K562 (cell line): ENCODE results near the gene MYO9A. TPM values are rescaled to one million over a fixed set of nuclear protein-coding genes. Genes with fewer than 3 reads are reported as not detected.

Source experiments
- ATAC-seq: fragments of 200-7000 bp; cut with Tn5 transposase; 3 replicates; pipeline ENCODE4 v1.9.1; 2020; ENCODE audit warnings: moderate library complexity
- BruUV-seq: library from RNA; stranded (reverse); fragments of 400-500 nt; replicated peaks from 2 replicates; lab custom pipeline; 2021; lab: Mats Ljungman, UMichigan
- CTCF ChIA-PET: fragments of 300-600 bp; formaldehyde crosslinking; extraction: SDS; loops from one replicate; lab custom pipeline; 2021; ENCODE audit warnings: low intra/inter-chr PET ratio; lab: Yijun Ruan, JAX
- POLR2A ChIA-PET: fragments of 300-600, 350-650 bp; sonication (Branson Sonifier 250); formaldehyde crosslinking; extraction: SDS; loops from one replicate; lab custom pipeline; 2021; ENCODE audit warnings: antibody characterized with exemption, inconsistent platforms; lab: Yijun Ruan, JAX
- DNase-seq, 4 experiments: peaks; one replicate each; pipeline versions ENCODE4 v3.0.0 to v3.0.0-alpha.2; 2011 to 2018; ENCODE audit warnings: low spot score in 3 of 4, mixed read lengths in 3 of 4; ENCODE audit errors: extremely low read depth in 1 of 4
- FAIRE-seq: peaks from 2 replicates; lab custom pipeline; 2011; peaks lifted over from hg19 to GRCh38; lab: Jason Lieb, UNC
- H2AFZ ChIP-seq: 2 replicates; pipeline ENCODE4 v1.6.0; 2011; ENCODE audit warnings: low read depth, low read length, control low read depth, inconsistent platforms
- H3K27ac ChIP-seq: fragments of 200-600 bp; 3 replicates; pipeline ENCODE4 v1.8.0; 2011; ENCODE audit warnings: low read depth, mild to moderate bottlenecking, control low read depth, inconsistent platforms, low read length, moderate library complexity, mixed read lengths; ENCODE audit errors: extremely low read depth
- H3K27me3 ChIP-seq, 2 experiments: fragments of 300-600 bp in 1 of 2; 2 replicates in 1 of 2; 3 replicates in 1 of 2; pipeline versions ENCODE4 v1.6.0 to v1.8.0; 2011; ENCODE audit warnings: inconsistent platforms in 2 of 2, low read length in 2 of 2, mild to moderate bottlenecking in 1 of 2, mixed read lengths in 1 of 2, moderate library complexity in 1 of 2; ENCODE audit not compliant: control insufficient read depth in 2 of 2, insufficient read depth in 2 of 2
- H3K36me3 ChIP-seq: fragments of 300-600 bp; 3 replicates; pipeline ENCODE4 v1.8.0; 2011; ENCODE audit warnings: mild to moderate bottlenecking, low read length, inconsistent platforms; ENCODE audit not compliant: control insufficient read depth, insufficient read depth
- H3K4me1 ChIP-seq, 2 experiments: fragments of 200-600 bp in 1 of 2; replicated peaks in 1 of 2; 2 replicates in 1 of 2; 3 replicates in 1 of 2; pipeline versions ENCODE4 v1.5.1 to v1.8.0; 2011; ENCODE audit warnings: inconsistent platforms in 2 of 2, low read length in 2 of 2, mild to moderate bottlenecking in 1 of 2, mixed read lengths in 1 of 2, moderate library complexity in 1 of 2; ENCODE audit not compliant: control insufficient read depth in 2 of 2, insufficient read depth in 2 of 2
- H3K4me2 ChIP-seq: 2 replicates; pipeline ENCODE4 v1.6.1; 2011; ENCODE audit warnings: low read length, control low read depth, inconsistent platforms, mixed read lengths; ENCODE audit not compliant: insufficient read depth
- H3K4me3 ChIP-seq: fragments of 200-600 bp; sonication (generic), shearing (Covaris generic); 2 replicates; pipeline ENCODE4 v1.5.1; 2016; ENCODE audit warnings: control low read depth, inconsistent platforms
- H3K79me2 ChIP-seq: fragments of 200-600 bp; 3 replicates; pipeline ENCODE4 v1.8.0; 2011; ENCODE audit warnings: low read length, inconsistent platforms; ENCODE audit not compliant: control insufficient read depth, insufficient read depth
- H3K9ac ChIP-seq, 2 experiments: 2 replicates each; pipeline versions ENCODE4 v1.6.0 to v1.6.1; 2011; ENCODE audit warnings: low read depth in 2 of 2, low read length in 2 of 2, control low read depth in 1 of 2, inconsistent platforms in 1 of 2, mild to moderate bottlenecking in 1 of 2, mixed read lengths in 1 of 2; ENCODE audit not compliant: insufficient read depth in 1 of 2
- H3K9me1 ChIP-seq: one replicate; pipeline ENCODE4 v1.6.0; 2011; ENCODE audit warnings: inconsistent platforms, mild to moderate bottlenecking, low read length, moderate library complexity; ENCODE audit not compliant: control insufficient read depth, insufficient read depth
- H3K9me3 ChIP-seq: replicated peaks from 2 replicates; pipeline ENCODE4 v1.5.1; 2011; ENCODE audit warnings: low read depth, low read length, inconsistent platforms; ENCODE audit not compliant: control insufficient read depth, insufficient read depth
- H4K20me1 ChIP-seq: replicated peaks from 2 replicates; pipeline ENCODE4 v1.6.1; 2011; ENCODE audit warnings: low read length, inconsistent platforms, mixed read lengths; ENCODE audit not compliant: control insufficient read depth, insufficient read depth
- KAT2B ChIP-seq: IDR thresholded peaks from one replicate; pipeline ENCODE4 v1.6.1; 2012; ENCODE audit warnings: low read depth, mild to moderate bottlenecking, control low read depth, inconsistent platforms, low read length, moderate library complexity
- PHF8 ChIP-seq: fragments of 200-600 bp; sonication (generic); IDR thresholded peaks from 2 replicates; pipeline ENCODE4 v1.6.1; 2012; ENCODE audit warnings: mixed run types, mild to moderate bottlenecking, inconsistent platforms, low read length, moderate library complexity, borderline replicate concordance
- POLR2A ChIP-seq: fragments of 450-650 bp; conservative IDR thresholded peaks from 2 replicates; pipeline ENCODE4 v1.6.1; 2016
- U2AF2 ChIP-seq: fragments of 200-400 bp; formaldehyde crosslinking; optimal IDR thresholded peaks from 2 replicates; pipeline ENCODE3; 2017; ENCODE audit warnings: low read depth, mild to moderate bottlenecking, low read length
- ZNF24 ChIP-seq: fragments of 450-650 bp; IDR thresholded peaks from 2 replicates; pipeline ENCODE4 v1.6.1; 2016
- ZNF274 ChIP-seq: IDR thresholded peaks from 2 replicates; pipeline ENCODE4 v1.6.1; 2011; ENCODE audit warnings: low read depth, mild to moderate bottlenecking, low read length, moderate library complexity, borderline replicate concordance
- WGBS: fragments of 100-300 bp; shearing (Covaris generic); methylation state at CpG from one replicate; pipeline ENCODE4 v1.1.6; 2016; ENCODE audit warnings: low coverage, mixed read lengths; ENCODE audit not compliant: insufficient coverage; ENCODE audit errors: missing lambda C conversion rate; 5-methylcytosine and 5-hydroxymethylcytosine counted together
- in situ Hi-C: fragments of 300-500 bp; cut with MboI; formaldehyde crosslinking; loops from 4 replicates; pipeline ENCODE4 v1.15.0; 2018; ENCODE audit warnings: inconsistent platforms, mixed read lengths
- intact Hi-C: fragments of 100-400 bp; cut with micrococcal nuclease; formaldehyde crosslinking; loops from 2 replicates; pipeline ENCODE4 v1.14.2; 2022
- polyA plus RNA-seq, 8 experiments: library from polyadenylated mRNA; depleted of rRNA in 4 of 8; stranded (reverse) in 5 of 8; unstranded in 3 of 8; fragments of >200 nt; fragmentation: Nextera tagmentation in 2 of 8; fragmentation: Illumina TruSeq in 1 of 8; extraction: Ambion mirVana in 2 of 8; extraction: Trizol in 1 of 8; gene quantifications; 2 replicates each; pipeline versions ENCODE4 v1.2.1 to v1.2.3, GENCODE V29; 2011 to 2014; ENCODE audit warnings: inconsistent platforms in 1 of 8, missing spikeins in 1 of 8
- total RNA-seq, 7 experiments: library from RNA; depleted of rRNA in 6 of 7; stranded (reverse); fragments of >200 nt in 6 of 7; fragmentation: Illumina TruSeq in 2 of 7; extraction: Trizol in 2 of 7; gene quantifications; 2 replicates each; pipeline versions ENCODE4 v1.2.1 to v1.2.3, GENCODE V29; 2011 to 2021; ENCODE audit warnings: low replicate concordance in 1 of 7
- TF ChIP-seq, protein P1 (sequence below): fragments of 250-450 bp; sonication (Bioruptor Pico); IDR thresholded peaks from 2 replicates; pipeline ENCODE4 v1.8.0; 2022; ENCODE audit warnings: inconsistent platforms
- TF ChIP-seq, protein P2 (sequence below), 2 experiments: fragments of 450-650 bp in 1 of 2; sonication (generic) in 1 of 2; formaldehyde crosslinking in 1 of 2; IDR thresholded peaks; 2 replicates each; pipeline versions ENCODE4 v1.7.1 to v1.9.0; 2016 to 2022; ENCODE audit warnings: inconsistent platforms in 1 of 2, mild to moderate bottlenecking in 1 of 2, missing genetic modification reagents in 1 of 2

Gene MYO9A
- total and polyA plus RNA-seq, 9 of the 15 experiments (the other 6 are each of a cell fraction or from before 2014, with no cell fraction given), result 1.9 to 15.4 (median 5.8) TPM

DNA sequence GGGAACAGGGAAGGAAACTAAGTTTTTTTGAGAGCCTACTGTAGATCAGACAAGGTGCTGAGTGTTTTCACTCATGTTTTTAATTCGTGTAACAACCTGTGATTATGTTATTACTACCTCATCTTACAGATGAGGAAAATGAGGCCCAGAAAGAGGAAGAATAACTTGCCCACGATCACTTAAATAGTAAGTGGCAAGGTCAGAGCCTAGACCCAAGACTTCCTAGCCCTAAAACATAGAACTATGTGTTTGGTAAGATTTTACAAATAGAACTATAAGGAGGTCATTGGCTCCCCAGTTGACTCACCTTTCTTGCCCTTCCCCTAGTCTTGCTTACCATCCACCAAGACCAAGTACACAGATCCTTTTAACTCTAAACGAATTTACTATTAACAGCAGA, 14.0 kb upstream of the MYO9A start (continued):
- TF ChIP-seq, protein P1, sequence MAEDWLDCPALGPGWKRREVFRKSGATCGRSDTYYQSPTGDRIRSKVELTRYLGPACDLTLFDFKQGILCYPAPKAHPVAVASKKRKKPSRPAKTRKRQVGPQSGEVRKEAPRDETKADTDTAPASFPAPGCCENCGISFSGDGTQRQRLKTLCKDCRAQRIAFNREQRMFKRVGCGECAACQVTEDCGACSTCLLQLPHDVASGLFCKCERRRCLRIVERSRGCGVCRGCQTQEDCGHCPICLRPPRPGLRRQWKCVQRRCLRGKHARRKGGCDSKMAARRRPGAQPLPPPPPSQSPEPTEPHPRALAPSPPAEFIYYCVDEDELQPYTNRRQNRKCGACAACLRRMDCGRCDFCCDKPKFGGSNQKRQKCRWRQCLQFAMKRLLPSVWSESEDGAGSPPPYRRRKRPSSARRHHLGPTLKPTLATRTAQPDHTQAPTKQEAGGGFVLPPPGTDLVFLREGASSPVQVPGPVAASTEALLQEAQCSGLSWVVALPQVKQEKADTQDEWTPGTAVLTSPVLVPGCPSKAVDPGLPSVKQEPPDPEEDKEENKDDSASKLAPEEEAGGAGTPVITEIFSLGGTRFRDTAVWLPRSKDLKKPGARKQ, result no peak
- TF ChIP-seq U2AF2, result no peak
- no peak for TF ChIP-seq KAT2B
- TF ChIP-seq POLR2A, result no peak
- no peak for TF ChIP-seq ZNF274
- TF ChIP-seq ZNF24, result no peak

DNA sequence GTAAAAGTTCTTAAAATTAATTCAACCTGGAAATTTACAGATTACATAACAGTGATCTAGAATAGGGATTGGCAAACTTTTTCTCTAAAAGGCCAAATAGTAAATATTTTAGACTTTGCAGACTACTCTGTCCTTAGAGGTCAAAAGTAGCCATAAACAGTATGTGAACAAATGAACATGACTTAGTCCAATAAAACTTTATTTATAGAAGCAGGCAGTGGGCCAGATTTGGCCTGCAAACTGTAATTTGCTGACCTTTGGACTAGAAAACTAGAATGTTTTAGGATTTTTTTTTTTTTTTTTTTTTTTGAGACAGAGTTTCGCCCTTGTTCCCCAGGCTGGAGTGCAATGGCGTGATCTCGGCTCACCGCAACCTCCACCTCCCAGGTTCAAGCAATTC, 12.3 kb upstream of the MYO9A start:
- CTCF ChIA-PET, result no interaction called here
- Histone ChIP-seq H3K9ac (no peak overlapping the region), H3K4me1 (no peaks in the 10 kb centered on the region), H2AFZ (no peak overlapping the region), H3K27ac (no peak overlapping the region), H3K9me1 (no peaks in the 10 kb centered on the region), H3K4me2 (no peak overlapping the region), H3K79me2 (no peaks in the 10 kb centered on the region), H3K9me3 (no peaks in the 10 kb centered on the region), H4K20me1 (no peaks in the 10 kb centered on the region), H3K4me3 (no peak overlapping the region), H3K27me3 (peaks cover 4 to 5% of the 10 kb centered on the region in 2 experiments; a peak in 1 of 5 replicates), H3K36me3 (no peaks in the 10 kb centered on the region)
- FAIRE-seq (no peak), DNase-seq (no peak), ATAC-seq (no peak)
- POLR2A ChIA-PET, result interaction anchor here (0.6 to 1.1 kb wide), 3 partner anchors 11 to 153 kb away, joined by 3 read pairs; no protein-coding TSS in a partner anchor
- intact Hi-C loops, result no loop called here
- no TSS peak for BruUV-seq
- in situ Hi-C loops, result no loop called here
- TF ChIP-seq, protein P2, sequence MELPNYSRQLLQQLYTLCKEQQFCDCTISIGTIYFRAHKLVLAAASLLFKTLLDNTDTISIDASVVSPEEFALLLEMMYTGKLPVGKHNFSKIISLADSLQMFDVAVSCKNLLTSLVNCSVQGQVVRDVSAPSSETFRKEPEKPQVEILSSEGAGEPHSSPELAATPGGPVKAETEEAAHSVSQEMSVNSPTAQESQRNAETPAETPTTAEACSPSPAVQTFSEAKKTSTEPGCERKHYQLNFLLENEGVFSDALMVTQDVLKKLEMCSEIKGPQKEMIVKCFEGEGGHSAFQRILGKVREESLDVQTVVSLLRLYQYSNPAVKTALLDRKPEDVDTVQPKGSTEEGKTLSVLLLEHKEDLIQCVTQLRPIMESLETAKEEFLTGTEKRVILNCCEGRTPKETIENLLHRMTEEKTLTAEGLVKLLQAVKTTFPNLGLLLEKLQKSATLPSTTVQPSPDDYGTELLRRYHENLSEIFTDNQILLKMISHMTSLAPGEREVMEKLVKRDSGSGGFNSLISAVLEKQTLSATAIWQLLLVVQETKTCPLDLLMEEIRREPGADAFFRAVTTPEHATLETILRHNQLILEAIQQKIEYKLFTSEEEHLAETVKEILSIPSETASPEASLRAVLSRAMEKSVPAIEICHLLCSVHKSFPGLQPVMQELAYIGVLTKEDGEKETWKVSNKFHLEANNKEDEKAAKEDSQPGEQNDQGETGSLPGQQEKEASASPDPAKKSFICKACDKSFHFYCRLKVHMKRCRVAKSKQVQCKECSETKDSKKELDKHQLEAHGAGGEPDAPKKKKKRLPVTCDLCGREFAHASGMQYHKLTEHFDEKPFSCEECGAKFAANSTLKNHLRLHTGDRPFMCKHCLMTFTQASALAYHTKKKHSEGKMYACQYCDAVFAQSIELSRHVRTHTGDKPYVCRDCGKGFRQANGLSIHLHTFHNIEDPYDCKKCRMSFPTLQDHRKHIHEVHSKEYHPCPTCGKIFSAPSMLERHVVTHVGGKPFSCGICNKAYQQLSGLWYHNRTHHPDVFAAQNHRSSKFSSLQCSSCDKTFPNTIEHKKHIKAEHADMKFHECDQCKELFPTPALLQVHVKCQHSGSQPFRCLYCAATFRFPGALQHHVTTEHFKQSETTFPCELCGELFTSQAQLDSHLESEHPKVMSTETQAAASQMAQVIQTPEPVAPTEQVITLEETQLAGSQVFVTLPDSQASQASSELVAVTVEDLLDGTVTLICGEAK (IDR thresholded peaks at IDR 0.05), result peak; percentile 81
- TF ChIP-seq, protein P2 (CRISPR knock-in tag; IDR thresholded peaks at IDR 0.05), result no peak
- TF ChIP-seq PHF8, result no peak
- no CpG with 5 or more reads among the region's 4 CpGs for WGBS
